Lung microvascular endothelial cell (primary cell): ENCODE measurements around the gene ALKBH2. TPM values are rescaled to one million over a fixed set of nuclear protein-coding genes. Genes with fewer than 3 reads are reported as not detected.

Experiments used
- total RNA-seq: library from RNA; depleted of rRNA; stranded (reverse); fragments of >200 nt; gene quantifications from 2 replicates; pipeline ENCODE4 v1.2.1, GENCODE V29; 2014

The ALKBH2 gene
- total RNA-seq, 1 donor from 2014 or later, result 5.4 TPM

Other genes starting within 250 kb of the ALKBH2 start
- gene SSH1, start 235.9 kb downstream of the ALKBH2 start, total RNA-seq, result 13.1 and 23.2 TPM in 2 replicates
- not detected in 2 replicates for gene DAO, start 213.4 kb downstream of the ALKBH2 start, total RNA-seq
- not detected in 2 replicates for gene SVOP, start 72.4 kb downstream of the ALKBH2 start, total RNA-seq
- 4.8 and 5.7 TPM in 2 replicates for gene USP30, start 40.9 kb downstream of the ALKBH2 start, total RNA-seq
- gene UNG, start 4.1 kb upstream of the ALKBH2 start, total RNA-seq, result 17.7 and 22.0 TPM in 2 replicates
- gene ACACB, start 23.1 kb upstream of the ALKBH2 start, total RNA-seq, result 1.7 and 3.4 TPM in 2 replicates
- not detected in 2 replicates for gene FOXN4, start 215.8 kb upstream of the ALKBH2 start, total RNA-seq